Medulla oblongata (tissue), 1 donor: ENCODE measurements around the gene TPSD1.
"Not testable (repeated sequence)": the region's sequence is repeated elsewhere in the genome, so short reads cannot be mapped to it uniquely, and the experiment has no call there.

Source experiments
- DNase-seq: peaks from one replicate; pipeline ENCODE4 v3.0.0-alpha.2; 2015; ENCODE audit errors: extremely low spot score

TPSD1 gene

DNA sequence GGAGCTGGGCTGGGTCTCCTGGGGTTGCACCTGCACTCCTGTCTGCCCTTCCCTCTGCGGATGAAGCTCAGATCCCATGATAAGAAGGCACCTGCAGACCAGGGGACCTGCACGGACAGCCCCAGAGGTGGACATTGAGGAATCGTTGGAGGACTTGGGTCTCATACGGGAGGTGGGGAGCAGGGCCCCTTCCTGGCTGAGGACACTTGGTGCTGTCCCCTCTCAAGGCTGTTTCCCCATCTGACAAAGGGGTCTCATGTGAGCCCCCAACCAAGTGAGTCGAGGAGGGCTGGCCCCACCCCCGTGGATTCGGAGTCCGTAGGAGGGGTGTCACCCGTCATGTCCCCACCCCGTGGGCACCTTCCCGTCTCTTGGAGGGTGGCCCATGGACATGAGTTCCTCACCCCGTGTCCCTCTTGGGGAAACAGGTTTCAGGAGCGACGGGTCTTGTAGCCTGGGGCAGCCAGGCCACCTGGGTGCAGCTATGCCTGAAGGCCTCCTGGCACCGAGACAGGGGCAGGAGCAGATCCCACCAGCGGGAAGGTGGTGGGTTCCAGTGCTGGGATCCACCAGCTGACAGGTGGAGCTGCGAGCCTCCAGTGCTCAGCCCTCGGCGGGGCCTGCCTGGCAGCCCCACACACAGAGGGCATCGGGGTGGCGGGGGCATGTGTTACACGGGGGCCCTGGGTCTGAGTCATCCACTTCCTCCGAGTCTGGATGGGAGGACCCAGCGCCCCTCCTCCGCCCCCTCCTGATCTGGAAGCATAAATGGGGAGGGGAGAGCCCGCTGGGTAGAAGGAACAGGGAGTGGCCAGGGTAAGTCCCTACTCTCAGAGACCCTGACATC lies at the start of gene TPSD1:
Gene TPSD1, plus strand, starts transcription at position 794 of the 847 bp plus-strand sequence. CDS start 212 bp downstream, outside the sequence.
- not testable (repeated sequence) for DNase-seq

DNA sequence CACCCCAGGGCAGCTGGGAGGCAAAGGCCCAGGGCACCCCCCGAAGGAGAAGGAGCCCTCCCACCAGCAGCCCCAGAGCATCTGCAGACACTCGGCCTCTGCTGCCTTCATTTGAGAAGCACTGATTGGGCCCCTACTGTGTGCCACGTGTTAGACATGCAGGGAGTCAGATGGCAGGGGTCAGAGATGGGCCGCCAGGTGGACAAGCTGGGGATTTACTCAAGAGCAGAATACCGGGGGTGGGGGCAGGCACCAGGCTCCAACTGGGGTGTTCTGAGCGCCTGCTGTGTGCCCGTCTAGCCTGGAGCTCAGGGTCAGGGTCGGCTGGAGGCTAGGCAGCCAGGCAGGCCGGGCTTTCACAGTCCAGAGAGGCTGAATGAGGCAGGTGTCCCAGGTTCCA lies 49.5 kb upstream of the TPSD1 start:
- DNase-seq: no peak

DNA sequence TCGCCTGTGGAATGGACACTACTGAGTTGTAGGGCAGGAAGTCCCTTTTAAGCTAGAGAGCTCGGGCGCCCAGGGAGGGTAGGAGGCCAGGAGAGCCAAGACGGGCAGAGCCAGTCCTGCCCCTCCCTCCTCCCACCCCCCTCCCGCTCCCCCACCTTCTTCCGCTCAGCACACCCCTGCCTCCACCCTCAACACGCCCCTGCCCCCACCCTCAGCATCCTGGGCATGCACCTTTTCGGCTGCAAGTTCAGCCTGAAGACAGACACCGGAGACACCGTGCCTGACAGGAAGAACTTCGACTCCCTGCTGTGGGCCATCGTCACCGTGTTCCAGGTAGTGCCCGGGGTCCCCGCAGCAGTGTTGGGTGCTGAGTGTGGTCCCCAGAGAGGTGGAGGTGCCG lies 49.1 kb upstream of the TPSD1 start:
- no peak for DNase-seq

DNA sequence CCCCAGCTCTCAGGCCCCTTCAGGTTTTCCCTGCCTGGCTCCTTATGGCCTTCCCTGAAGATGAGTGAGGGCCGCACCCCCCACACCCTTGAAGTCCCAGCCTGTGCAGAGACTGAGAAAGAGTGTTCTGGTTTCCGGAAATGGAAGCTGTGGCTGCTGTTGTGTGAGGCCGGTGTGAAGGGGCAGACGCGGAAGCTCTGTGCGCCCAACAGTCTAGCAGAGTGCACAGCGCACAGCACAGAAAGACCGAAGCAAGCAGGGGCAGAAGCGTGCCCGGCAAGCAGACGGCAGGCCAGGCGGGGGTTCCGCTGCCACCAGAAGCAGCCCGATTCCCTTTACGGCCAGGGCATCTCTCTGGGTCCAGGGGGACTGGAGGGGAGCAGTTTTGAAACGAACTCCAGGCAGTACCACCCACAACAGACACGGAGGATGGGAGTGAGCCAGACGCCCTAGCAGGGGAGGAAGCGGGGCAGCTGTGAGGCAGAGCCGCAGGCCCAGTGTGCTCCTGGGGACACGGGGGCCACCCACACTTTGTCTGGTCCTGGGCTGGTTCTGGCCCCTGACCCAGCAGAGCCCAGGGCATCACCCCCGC lies 47.5 kb upstream of the TPSD1 start:
- DNase-seq: no peak

DNA sequence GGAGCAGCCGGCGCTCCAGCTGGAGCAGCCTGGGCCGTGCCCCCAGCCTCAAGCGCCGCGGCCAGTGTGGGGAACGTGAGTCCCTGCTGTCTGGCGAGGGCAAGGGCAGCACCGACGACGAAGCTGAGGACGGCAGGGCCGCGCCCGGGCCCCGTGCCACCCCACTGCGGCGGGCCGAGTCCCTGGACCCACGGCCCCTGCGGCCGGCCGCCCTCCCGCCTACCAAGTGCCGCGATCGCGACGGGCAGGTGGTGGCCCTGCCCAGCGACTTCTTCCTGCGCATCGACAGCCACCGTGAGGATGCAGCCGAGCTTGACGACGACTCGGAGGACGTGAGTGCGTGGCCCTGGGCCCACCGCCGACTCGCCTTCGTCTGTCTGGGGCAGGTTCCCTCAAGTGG lies 46.8 kb upstream of the TPSD1 start:
- no peak for DNase-seq

DNA sequence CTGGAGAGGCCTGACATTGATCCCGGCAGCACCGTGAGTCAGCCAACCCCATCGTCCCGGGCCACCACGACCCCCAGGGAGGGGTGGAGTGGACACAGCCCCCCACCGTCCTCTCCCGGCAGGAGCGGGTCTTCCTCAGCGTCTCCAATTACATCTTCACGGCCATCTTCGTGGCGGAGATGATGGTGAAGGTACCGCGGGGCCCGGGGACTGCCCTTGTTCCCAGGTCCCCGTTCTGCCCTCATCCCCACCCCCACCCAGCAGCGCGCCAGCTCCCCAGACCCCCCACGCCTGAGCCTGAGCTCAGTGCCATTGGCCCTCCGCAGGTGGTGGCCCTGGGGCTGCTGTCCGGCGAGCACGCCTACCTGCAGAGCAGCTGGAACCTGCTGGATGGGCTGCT lies 45.4 kb upstream of the TPSD1 start:
- DNase-seq: no peak

DNA sequence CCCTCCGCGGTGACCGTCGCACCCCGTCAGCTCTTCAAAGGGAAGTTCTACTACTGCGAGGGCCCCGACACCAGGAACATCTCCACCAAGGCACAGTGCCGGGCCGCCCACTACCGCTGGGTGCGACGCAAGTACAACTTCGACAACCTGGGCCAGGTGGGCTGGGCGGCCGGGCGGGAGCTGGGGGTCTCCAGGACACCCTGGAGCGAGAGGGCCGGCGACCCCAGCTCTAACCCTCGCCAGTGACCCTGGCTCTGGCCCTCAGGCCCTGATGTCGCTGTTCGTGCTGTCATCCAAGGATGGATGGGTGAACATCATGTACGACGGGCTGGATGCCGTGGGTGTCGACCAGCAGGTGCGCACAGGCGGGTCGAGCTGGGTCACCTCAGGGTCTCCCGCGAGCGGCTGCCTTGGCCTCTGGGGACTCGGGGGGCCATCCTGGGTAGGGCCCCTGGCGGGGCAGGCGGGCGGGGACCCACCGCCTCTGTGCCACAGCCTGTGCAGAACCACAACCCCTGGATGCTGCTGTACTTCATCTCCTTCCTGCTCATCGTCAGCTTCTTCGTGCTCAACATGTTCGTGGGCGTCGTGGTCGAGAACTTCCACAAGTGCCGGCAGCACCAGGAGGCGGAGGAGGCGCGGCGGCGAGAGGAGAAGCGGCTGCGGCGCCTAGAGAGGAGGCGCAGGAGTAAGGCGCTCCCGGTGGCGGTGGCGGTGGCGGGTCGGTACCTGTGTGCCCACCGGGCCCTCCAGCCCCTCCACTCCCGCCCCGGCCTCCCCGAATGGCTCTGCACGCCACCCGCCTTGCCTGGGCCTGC lies 44.2 kb upstream of the TPSD1 start:
- DNase-seq: no peak

DNA sequence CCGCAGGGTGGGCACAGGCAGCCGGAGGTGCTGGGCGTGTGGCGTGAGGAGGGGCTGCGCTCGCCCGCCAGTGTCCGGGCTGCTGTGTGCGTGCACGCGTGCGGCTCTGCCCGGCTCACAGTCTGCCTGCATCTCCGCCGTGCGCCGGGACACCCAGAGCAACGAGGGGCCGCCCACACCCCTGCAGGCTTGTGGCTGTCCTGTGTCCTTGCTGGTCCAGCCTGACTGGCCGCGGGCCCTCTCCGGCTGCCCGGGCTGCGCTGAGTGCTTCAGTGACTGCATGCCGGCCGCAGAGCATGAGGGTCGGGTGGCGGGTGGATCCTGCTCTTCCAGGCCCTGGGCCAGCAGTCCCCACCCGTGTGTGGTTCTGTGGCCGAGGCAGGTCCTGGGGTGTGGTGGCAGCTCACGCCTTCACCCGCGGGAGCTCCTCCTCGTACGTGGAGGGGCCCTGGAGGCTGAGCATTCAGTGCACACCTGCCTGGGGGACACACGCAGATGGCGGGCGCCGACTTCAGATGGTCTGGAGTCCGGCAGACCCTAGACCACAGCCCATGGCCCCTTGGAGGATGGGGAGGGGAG lies 43.2 kb upstream of the TPSD1 start:
- DNase-seq: no peak

DNA sequence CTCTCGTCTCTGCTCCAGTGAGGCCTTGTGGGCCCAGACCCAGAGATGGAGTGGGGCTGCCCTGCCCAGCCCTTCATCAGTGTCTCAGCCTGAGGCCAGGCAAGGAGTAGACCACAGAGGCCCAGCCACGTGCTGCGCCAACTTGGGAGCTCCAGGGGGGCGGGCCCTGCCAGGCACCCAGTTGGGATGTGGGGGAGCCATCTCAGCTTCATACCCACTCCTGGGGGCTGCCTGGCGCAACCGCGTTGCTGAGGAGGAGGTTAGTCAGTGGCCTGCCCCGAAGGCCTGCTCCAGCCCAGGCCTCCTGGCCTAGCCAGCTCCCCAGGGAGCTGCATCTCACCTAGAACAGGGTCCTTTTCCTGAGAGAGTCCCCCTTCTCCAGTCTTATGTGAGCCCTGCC lies 42.6 kb upstream of the TPSD1 start:
- no peak for DNase-seq

DNA sequence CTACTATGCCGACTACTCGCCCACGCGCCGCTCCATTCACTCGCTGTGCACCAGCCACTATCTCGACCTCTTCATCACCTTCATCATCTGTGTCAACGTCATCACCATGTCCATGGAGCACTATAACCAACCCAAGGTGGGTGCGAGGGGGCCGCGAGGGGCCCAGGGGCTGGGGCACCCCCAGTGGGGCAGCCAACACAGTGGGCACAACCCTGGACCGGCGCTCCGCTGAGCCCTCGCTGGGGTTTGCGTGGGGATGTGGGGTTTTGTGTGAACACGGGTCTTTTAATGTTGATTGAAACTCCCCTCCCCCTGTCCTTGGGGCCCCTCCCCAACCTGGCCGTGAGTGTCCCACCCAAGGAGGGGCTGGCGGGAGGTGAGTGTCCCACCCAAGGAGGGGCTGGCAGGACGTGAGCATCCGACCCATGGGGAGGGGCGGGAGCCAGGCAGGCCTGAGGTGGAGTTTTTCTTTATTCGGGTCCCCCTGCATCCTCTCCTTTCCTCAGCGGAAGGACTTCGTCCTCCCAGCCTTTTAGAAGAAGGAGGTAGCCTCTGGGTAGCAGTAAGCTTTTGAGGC lies 42.0 kb upstream of the TPSD1 start:
- DNase-seq: no peak

DNA sequence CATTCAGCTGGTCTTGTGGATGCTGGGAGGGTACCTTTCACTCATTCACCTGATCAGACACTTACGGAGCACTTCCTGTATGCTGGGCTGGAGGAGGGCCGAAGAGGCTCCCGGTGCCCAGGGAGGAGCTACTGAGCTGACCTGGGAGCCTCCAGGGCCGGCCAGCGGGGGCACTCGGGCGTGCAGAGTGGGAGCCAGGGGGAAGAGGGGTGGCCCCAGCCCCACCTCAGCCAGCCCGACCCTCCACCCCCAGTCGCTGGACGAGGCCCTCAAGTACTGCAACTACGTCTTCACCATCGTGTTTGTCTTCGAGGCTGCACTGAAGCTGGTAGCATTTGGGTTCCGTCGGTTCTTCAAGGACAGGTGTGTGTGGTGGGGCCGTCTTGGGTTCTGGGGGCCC lies 41.1 kb upstream of the TPSD1 start:
- no peak for DNase-seq

DNA sequence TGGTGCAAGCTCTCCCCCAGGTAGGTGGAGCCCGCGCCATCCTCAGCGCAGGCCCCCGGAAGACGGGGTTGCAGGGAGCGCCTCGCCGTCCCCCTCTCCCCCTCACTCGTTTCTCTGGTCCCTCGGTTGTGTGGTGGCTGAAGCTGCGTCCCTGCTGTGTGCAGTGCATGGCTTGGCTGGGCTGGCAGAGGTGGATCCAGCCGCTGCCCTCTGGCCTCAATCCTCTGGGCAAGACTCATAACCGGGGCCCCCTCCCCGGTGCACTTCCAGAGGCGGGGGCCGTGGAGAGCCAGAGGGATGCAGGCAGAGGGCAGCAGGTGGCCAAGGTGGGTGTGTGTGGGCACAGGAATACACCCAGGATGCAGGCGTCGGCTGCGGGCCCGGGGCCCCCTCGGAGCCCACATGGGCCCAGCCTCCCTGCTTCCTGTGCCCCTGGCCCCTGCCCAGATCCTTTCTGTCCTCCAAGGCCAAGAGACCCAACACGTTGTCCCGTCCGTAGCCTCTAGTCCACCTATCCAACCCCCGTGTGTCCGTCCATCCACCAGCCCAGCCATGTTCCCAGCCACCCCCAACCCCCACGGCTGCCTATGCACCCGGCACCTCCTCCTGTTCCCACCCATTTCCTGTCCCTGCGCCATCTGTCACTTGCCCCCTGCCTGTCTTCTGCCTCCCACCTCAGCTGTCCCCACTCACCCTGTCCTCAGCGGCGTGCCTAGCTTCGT lies 40.1 kb upstream of the TPSD1 start:
- no peak for DNase-seq

DNA sequence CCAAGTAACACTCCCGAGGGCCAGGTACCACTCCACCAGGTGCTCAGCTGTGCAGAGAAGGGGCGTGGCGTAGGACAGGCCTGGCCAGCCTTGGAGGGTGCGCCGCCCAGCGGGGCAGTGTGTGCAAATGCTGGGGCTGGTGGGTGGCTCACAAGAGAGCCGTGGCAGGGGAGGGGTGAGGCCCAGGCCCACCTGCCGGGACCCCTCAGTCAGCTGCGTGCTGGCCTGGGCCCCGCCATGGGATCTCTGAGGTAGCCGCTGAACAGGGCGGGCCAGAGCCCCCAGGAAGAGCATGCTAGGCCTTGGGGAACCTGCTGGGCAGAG lies 39.6 kb upstream of the TPSD1 start:
- DNase-seq: no peak

DNA sequence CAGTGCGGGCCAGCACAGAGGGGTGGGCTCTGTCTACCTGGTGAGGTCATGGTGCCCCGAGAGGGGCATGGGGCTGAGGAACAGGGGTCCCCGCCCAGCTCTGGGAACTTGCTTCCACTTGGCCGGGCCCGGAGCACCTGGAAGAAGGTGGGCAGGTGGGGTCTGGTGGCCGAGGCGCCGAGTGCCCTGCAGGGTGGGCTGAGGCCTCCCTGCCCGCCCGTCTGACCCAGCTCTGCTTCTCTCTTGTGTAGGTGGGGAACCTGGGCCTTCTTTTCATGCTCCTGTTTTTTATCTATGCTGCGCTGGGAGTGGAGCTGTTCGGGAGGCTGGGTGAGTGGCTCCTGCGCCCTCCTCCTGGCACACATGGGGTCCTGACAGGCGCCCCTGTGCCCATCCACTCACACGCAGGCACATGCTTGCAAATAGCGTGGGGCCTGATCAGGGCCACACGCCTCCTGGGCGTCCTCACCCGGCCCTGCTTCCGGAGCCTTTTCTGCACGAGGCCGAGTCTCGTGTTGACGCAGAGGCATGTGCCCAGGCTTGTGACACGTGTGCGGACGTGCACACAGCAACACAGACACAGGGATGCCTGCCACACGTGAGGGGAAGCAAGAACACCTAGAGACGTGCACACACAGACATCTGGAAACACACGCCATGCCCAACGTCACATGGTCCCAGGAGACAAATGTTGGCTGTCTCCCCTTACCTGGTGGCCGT lies 39.0 kb upstream of the TPSD1 start:
- no peak for DNase-seq

DNA sequence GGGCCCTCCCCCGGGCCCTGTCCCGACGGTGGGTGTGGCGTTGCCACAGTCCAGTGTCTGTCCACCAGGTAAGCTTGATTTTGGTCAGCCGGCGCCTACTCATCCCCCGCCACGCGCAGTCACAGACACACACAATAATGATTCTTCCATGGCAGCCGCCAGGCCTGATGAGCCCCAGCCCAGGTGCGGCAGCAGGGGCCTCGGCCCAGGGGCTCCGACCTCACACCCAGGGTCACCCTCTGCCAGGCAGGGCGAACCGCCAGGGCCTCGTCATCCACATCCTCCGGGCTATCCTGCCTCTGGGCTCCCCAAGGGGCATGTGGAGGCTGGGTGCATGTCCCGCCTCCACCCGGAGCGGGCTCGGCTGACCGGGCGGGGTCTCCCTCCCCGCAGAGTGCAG lies 38.3 kb upstream of the TPSD1 start:
- no peak for DNase-seq

DNA sequence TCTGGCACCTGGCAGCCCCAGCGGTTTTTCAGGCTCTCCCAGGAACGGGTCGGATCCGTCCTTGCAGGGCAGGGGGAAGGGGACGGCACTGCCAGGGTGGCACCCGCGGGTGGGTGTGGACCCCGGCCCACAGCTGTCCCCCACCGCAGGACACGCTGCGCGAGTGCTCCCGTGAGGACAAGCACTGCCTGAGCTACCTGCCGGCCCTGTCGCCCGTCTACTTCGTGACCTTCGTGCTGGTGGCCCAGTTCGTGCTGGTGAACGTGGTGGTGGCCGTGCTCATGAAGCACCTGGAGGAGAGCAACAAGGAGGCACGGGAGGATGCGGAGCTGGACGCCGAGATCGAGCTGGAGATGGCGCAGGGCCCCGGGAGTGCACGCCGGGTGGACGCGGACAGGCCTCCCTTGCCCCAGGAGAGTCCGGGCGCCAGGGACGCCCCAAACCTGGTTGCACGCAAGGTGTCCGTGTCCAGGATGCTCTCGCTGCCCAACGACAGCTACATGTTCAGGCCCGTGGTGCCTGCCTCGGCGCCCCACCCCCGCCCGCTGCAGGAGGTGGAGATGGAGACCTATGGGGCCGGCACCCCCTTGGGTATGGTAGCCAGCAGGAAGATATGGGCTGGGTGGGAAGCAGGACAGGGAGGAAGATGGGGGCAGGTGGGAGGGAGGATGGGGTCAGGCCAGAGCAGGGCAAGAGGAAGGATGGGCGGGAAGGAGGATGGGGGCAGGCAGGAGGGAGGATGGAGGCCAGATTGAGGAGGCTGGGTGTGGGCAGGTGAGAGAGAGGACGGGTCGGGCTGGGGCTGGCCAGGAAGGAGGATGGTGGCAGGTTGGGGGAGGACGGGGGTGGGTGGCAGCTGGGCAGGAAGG lies 37.6 kb upstream of the TPSD1 start:
- DNase-seq: no peak

DNA sequence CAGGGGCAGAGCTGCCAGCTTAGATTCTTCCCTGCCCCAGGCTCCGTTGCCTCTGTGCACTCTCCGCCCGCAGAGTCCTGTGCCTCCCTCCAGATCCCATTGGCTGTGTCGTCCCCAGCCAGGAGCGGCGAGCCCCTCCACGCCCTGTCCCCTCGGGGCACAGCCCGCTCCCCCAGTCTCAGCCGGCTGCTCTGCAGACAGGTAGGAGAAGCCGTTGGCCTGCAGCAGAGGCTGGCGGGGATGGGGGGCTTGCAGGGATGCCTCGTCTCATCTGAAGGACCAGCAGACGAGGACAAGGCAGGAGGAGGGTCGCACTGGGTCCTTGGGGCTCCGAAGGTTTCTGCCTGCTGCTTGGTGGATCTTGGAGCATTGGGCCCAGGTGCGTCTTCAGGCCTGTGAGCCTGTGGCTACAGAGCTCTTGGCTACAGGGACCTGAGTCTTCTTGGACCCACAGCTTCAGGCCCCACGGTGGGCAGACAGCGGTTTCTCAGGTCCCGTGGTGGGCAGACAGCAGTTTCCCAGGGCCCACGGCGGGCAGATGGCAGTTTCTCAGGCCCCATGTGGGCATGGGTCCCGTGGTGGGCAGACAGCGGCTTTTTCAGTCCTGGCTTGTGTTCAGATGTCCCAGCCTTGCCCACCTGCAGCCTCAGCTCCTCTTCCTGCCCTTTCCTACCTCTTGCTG lies 36.8 kb upstream of the TPSD1 start:
- no peak for DNase-seq

DNA sequence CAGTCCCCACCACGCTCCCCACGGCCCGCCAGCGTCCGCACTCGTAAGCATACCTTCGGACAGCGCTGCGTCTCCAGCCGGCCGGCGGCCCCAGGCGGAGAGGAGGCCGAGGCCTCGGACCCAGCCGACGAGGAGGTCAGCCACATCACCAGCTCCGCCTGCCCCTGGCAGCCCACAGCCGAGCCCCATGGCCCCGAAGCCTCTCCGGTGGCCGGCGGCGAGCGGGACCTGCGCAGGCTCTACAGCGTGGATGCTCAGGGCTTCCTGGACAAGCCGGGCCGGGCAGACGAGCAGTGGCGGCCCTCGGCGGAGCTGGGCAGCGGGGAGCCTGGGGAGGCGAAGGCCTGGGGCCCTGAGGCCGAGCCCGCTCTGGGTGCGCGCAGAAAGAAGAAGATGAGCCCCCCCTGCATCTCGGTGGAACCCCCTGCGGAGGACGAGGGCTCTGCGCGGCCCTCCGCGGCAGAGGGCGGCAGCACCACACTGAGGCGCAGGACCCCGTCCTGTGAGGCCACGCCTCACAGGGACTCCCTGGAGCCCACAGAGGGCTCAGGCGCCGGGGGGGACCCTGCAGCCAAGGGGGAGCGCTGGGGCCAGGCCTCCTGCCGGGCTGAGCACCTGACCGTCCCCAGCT lies 35.7 kb upstream of the TPSD1 start:
- no peak for DNase-seq
